ENCODE measurements around the gene NTRK3.

GRCh38 chr15:88066636-88067330, 189.8 kb downstream of the NTRK3 start:
- TF ChIP-seq FOXP2 (optimal IDR thresholded peaks at IDR 0.05; ENCODE audit: control extremely low read depth, extremely low read length, insufficient read depth) (no peak), EZH2 (IDR thresholded peaks at IDR 0.05) (no peak), POLR2AphosphoS5 (IDR thresholded peaks at IDR 0.05; ENCODE audit: borderline replicate concordance, low read depth, low read length) (no peak)

All from SK-N-MC (cell line).